Activated CD4-positive, alpha-beta T cell treated with anti-CD3 and anti-CD28 coated beads for 24 hours (primary cell): ENCODE measurements around the gene SKI.

ENCODE experiments used
- DNase-seq, 2 donors: peaks; one replicate each; pipeline ENCODE4 v3.0.0-alpha.2; 2020; ENCODE audit warnings: low read depth in 2 of 2

The SKI gene

DNA sequence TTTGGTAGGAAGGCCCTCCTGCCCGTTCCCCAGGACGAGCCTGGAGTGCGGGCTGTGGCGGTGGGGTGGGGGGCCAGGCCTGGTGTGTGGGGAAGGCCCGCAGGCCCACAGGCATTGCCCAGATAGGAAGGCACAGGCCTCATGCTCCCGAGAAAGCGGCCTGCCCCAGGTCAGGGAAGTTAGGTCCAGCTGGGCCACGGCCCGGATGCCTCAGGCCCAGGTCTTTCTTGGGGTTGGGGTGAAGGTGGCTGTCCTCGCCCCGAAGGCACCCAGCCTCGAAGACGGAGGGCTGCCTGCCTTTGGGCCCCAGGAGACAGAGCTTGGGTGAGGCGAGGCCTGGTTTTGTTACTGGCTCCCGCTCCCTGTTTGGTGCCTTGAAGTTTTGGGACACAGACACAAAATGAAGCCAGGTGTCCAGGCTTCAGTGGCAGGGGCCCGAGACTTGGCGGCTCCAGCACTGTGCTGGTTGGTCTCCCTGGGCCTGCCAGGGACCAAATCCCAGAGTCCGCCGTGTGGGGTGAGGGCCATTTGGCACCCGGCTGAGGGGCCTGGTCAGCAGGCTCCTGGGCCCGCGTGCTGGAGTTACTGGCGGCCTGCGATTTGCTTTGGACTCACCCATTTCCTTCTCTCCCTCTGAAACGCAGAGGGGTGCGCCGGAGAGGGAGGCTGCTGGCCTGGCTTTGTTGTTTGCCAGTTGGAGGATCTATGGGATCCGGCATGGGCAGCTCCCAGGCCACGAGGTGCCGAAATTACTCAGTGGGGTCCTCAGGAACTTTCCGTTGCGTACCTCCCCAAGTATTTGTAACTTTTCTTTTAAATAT lies 2.0 kb downstream of the SKI start:
- DNase-seq, result no peak

DNA sequence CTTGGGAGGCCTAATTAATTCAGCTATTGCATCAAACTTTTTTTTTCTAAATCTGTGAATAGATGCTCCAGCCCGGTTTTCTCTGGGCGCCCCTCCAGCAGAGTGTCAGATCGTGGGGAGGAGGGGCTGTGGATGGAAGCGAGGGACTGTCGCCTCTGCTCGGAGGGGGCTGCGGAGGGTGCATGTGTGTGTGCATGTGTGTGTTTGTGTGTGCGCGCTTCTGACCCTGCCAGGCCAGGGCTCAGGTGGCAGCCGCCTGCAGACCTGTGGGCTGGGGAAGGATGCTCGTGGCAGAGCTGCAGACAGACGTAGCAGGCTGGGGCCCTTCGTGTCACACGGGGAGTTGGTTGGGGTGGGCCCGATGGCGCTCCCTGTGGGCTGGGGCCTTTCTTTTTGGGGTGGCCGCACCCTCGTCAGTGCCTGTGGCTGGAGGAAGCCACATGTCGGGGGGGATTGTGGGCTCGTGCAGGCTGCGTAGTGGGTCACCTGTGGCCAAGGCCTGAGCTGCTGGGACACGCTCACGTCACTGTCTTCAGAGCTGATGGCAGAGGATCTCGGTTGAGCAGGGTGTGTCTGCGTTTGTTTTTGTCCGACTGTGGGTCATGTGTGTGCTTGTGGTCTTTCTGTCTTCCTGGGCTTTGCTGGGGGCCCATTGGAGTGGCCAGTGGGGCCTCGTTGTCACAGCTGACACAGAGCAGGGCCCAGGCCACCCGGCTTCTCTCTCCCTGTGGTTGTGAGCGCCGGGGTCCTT lies 2.8 kb downstream of the SKI start:
- no peak for DNase-seq

DNA sequence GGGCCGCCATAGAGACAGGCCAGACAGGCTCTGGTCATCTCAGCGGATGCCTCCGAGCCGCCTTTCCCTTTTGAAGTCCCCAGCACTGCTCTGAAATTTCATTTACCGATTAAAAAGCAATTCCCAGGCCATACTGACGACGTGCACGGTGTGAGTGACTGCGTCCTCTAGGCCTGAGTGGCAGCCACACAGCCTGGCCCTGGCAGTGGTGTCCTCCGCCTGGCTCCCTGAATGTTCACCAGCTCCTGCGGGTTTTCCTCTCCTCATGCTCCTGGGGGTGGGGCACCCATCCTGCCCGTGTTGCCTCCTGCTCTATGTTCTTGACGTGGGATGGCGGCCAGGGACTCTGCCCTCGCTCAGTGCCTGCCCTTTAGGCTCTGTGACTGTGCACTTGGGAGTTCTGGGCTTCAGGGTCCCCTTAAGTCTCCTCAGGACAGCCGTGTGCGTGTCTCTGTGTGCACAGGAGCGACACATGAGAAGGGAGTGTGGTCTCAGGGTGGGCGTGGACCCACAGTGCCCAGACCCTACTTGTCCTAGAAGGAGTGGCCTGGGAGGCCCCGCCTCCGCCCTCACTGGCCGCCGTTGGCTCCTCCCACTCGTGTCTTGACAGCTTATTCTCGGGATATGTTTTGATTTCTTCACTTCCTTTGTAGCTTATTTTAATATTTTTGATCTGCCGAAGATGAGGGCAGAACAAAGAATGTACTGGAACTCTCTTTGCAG lies 3.6 kb downstream of the SKI start:
- peak; percentile 47 to 71 for DNase-seq

DNA sequence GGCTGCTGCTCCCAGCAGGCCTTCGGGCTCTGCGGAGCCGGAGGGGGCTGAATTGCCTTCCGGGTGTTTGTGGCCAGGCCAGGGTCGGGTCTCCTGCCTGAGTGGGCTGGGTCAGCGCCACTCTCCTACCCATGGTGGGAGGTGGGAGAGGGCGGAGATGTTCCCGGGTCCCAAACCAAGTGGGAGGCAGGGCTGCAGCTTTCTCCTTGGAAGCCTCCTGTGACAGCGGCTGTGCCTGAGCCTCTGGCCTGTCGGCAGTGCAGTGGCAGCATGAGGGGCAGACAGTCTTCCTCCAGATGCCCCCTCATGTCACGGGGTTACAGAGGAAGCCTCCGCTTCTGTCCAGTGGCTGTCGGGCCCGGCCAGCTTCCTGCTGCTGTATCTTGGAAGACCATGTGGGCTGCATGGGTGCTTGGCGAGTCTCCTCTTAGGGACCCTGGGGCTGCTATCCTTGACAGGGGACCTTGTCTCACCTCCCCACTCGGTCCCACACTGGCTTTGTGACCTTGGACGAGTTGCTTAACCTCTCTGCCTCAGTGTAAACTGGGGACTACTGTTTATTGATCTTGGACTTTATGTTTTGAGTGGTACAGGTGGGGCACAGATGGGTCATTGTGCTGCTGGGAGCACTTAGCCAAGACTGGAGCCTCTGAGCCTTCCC lies 4.3 kb downstream of the SKI start:
- DNase-seq, result no peak

DNA sequence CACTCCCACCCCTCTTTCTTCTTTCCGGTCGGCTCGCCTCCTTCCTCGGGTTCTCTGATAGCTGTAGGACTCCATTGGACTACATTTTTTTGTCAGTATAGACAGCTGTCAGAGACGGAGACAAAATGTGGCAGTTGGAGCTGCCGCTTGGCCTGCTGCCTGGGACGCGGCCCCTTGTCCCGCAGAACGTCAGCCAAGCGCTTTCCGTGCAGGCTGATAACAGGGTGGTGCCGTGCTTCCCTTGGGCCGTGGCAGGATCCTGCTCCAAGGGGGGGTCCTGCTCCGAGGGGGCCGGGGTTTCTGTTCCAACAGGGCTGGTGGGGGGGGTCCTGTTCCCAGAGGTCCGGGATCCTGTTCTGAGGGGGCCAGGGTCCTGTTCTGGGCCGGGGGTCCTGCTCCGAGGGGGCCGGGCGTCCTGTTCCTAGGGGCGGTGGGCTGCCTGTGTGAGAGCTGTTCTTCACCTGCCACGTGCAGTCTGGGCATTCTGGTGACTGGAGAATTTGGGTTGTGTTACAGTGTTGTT lies 4.9 kb downstream of the SKI start:
- DNase-seq, result no peak

DNA sequence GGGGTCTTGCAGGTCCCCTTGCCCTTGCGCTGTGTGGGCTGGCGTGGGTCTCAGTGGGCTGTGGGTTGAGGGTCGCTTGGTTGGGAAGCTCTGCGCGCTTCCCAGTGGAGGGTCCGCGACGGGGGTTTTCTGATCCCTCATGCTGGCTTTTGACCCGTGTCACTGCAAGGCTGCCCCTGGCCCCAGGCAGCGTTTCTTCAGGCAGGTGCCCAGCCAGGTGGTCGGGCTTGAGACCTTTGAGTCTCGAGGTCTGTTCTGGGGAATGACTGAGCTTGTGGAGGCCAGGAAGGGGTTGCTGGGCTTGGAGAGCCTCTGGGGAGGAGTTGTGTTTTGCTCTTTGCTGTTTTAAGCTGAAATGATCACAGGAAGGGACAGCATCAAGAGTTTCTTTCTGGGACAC lies 5.3 kb downstream of the SKI start:
- no peak for DNase-seq

DNA sequence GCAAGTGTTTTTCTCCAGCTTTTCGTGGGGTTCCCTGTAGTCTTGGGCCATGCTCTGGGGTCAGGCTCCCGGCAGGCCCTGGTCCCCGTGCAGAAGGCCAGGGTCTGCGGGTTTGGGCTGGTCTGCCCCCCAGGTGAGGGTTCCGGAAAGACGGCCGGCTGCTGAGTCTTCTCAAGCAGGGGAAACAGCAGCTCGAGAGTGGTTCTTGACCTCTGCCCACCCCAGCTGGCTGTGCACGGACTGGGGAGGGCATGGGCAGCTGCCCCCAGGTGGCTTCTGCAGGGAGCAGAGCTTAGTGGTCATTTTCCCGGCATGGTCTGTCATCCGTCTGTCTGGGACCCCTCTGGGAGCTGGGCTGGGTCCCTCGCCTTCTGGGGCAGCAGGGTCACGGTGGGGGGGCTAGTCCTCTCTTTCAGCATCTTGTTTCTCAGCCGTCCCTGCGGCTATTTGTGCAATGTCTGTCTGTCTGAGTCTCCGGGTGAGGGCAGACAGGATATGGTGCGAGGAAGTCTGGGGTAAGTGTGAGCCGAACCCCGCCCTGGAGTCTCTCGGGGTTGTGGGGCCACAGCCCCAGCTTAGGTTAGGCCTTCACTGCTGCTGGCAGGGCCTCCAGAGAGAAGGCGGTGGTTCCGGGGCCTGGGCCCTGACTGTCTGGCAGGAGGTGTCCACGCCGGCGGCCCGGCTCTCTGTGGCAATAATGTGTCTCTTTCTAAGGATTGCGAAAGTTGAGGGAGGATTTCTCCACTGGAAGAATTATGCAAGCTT lies 6.1 kb downstream of the SKI start:
- no peak for DNase-seq

DNA sequence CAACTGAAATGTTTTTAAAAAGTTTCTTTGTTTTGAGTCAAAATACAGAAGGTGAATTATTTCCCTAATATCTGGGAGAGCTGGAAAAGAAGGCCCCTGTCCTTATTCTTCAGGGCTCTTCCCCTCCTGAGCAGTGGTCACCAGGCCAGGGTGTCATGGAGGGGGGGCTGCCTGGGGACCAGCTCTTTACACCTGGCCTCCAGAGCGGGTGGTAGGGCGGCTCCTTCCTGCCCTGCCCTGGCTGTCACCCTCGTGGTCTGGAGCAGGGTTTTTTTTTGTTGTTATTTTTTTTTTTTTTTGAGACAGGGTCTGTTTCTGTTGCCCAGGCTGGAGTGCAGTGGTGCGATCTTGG lies 6.6 kb downstream of the SKI start:
- no peak for DNase-seq

DNA sequence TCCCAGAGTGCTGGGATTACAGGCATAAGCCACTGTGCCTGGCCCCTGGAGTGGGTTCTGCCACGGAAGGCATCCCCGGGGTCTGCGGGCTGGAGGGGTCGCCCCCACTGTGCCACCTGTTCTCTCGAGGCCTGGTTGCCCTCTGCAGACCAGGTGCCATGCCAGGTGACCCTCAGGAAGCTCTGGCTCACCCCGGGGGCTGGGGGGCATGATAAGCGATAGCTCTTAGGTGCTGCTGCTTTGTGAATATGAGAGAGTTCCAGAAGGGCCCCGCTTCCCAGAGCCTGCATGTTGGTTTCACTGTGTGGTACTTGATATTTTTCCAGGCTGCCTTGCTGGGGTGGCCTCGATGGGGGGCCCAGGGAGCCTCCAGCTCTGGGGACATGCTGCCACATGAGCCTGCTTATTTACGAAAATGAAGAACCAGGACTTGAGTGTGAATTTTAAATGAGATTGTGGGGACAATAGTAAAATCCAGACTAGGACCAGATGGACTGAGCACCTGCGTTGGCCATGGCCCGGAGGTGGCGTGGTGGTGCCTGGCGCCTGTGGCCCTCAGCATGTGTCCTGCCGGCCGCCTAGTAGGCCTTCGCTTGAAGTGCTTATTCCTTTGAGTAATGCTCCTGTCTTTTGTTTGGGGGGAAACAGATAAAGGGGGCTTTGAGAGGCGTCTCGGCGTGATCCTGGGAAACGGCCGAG lies 7.3 kb downstream of the SKI start:
- DNase-seq, result no peak

DNA sequence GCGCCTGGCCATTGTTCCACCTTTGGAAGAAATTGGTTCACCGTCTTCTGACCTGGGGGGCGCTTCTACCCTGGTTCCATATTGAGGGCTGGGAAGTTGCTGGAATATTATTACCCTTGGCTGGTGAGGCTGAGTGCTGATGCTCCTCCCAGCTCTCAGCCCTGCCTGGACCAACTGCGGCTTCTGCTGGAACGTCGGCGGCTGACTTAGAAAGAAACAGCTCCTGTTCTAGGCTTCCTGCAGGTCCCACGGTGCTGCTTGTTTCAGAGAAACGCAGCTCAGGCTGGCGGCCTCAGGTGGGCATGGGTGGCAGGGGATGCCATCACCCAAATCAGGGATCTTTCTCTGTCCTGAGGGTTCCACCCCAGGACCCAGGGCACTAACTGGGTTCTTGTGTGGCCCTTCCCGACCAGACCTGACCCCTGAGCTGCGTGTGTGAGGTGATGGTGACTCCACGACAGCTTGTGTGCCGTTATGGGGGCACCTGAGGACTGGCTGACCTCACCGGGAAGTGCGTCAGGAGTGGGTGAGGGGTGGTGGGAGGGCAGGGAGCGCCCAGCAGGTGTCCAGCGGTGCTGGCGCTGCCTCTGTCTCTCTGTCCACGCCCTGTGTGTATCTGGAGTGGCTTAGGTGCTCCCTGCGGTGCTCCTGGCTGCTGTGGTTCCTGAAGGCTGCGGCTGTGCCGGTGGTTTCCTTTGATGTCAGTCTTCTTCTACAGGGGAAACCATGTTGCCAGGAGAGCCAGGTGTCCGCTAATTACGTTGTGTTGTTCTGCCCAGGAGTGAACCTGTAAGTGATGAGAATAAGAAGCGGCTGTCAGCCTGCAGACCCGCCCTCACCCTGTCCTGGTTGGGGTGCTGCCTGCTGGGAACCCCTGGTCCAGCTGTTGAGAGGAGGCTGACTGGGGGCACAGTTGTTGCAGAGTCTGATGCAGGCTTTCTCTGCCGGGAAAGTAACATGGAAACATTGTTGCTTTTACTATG lies 8.9 kb downstream of the SKI start:
- no peak for DNase-seq

DNA sequence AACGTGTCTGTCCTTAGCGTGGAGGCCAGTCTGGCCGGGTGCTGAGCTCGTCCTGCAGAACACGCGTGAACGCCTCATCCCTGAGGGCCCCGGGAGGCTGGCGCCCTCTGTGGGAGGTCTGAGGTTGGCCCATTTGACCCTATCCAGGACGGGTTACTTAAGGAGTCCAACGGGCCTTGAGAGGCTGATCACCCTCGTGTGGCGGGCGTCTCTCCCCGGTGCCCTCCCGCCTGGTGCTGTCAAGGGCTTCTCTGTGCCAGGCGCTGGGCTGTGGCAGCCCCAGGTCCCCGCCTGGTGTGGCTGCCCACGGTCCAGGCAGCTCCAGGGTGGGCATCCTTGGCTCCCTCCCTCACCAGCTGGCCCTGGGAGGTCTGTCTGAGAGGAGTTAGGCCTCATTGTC lies 9.7 kb downstream of the SKI start:
- no peak for DNase-seq

DNA sequence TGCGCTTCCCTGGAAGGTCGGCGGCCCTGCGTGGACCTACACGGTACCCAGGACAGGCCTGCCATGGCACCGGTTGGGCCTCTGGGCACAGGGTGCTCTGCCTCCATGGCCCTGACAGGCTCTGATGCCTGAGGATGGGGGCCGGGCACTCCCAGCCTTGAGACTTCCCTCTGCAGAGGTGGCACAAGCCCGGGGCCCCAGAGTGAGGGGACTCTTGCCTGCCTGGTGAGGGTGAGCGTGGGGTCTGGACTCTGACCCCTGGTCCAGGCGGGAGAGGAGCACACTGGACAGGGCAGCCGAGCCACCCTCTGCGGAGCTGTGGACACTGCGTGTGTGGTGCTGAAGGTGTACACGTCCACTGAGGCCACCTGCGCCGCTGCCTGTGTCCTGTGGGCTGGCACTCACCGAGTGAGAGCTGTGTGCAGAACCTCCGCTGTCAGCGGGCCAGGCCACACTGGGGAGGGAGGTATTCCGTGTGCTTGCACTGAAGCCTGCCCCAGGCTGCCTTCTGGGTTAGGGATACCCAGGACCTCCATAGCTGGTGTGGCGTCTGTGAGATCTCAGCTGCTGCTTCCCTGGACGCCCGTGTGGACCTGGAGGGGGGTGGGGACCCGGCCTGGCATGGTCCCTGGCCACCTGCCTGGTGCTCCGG lies 10.4 kb downstream of the SKI start:
- no peak for DNase-seq

DNA sequence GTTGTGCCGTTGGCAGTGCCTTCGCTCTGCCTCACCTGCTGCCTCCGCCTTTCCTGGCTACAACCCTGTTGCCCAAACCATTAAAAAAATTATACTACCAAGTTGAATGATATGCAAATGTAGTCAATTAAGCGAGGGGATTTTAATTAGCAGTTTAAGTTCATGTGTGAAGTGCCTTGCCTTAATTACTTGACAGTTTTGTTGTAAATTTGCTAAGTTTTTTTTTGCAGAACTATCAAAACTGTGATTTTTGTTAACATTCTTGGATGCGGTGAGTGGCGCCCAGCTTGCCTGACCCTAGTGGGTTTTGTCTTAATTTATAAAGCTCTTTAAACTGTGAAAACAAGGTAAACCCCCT lies 10.9 kb downstream of the SKI start:
- DNase-seq, result no peak

DNA sequence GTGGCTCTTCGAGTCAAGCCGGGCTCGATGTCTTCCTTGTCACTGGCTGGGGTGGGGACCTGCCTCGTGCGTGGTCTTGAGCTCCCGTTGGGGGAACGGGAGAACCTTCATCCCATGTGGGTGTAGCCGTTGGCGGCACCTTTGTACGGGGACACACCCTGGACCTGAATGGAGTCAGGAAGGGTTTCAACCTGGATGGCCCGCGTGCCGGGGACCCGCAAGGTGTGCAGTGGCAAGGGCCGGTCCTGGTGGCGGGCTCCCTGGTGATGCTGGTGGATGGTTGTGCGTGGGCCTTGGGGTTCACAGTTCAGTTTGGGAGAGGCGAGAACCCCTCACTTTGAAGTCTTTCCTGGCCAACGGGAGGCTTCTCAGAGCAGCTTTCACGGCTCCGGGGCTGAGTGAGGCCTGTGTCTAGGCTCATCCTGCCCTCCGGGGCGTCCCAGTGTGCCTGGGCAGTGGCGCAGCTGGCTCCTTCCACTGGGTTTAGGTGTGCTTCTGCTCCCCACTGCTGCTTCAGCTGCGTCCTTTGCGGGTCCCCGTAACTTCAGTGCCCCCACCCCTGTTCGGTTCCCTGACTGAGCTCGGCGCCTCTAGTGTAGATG lies 11.4 kb downstream of the SKI start:
- DNase-seq, result no peak

DNA sequence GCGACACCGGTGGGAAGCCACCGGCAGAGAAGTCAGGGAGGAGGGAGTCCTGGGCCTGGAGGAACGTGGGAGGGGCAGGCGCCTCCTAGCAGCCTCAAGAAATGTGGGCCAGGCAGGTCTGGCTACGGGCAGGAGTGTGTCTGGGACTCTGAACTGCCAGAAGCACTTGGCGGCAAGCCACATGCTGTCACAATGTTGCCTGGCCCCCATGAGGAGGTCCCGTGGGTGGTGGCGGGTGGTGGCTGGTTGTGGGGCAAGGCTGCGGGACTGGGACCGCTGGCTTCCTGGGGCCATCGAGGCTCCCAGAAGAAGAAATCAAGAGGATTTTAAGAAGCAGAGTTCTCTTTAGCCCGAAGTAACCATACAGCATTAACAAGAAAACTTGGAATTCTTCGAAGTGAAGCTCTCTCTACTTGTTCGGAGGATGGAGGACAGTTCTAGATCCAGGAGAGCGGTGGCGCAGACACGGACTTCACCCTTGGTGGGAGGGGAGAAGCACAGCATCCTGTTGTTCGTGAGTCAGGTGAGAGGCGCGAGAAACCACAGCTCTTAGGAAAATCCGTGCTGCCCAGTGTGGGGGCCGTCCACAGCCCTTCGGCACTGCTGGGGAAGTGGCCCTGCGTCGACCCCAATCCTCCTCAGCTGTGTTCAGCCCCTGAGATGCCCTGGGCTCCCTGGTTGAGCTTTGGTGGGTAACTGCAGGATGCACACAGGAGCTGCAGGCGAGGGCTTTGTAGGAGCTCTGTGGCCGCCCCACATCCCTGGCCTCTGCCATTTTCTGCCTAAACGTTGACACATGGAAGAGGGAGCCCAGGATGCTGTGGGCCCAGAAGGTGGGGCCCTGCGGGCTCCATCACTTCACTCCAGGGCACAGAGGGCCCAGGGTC lies 12.4 kb downstream of the SKI start:
- DNase-seq, result no peak

DNA sequence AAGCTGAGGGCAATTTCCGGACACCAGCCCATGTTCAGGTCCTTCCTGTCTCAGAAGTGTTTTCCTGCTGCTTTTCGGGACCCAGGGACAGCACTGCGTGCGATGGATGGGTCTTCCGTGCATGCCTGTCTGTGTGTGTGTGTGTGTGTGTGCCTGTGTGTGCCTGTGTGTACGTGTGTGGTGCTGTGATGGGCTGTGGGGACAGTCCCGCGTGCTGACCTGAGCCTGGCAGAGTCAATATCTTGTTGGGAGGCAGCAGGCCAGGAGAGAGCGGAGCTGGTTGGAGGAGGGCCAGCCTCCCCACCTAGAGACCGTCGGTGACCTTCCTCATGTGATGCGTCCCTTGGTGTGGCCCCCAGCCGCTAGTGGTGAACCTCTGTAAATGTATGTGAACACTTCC lies 13.7 kb downstream of the SKI start:
- no peak for DNase-seq
